ENCODE measurements around the gene SNRPA1.

- TF ChIP-seq, protein P1, sequence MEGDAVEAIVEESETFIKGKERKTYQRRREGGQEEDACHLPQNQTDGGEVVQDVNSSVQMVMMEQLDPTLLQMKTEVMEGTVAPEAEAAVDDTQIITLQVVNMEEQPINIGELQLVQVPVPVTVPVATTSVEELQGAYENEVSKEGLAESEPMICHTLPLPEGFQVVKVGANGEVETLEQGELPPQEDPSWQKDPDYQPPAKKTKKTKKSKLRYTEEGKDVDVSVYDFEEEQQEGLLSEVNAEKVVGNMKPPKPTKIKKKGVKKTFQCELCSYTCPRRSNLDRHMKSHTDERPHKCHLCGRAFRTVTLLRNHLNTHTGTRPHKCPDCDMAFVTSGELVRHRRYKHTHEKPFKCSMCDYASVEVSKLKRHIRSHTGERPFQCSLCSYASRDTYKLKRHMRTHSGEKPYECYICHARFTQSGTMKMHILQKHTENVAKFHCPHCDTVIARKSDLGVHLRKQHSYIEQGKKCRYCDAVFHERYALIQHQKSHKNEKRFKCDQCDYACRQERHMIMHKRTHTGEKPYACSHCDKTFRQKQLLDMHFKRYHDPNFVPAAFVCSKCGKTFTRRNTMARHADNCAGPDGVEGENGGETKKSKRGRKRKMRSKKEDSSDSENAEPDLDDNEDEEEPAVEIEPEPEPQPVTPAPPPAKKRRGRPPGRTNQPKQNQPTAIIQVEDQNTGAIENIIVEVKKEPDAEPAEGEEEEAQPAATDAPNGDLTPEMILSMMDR (IDR thresholded peaks at IDR 0.05), result peak; percentile 65 to 92 (median 90)
- TF ChIP-seq POLR2A (IDR thresholded peaks at IDR 0.05), result no peak
These were observed 36.6 kb downstream of the SNRPA1 start for GRCh38 chr15:101258238-101259144.

Measured in testis (tissue), 2 donors.